ENCODE data around the gene TRMU. TPM values are rescaled to one million over a fixed set of nuclear protein-coding genes. Genes with fewer than 3 reads are reported as not detected.

Gene TRMU
- total RNA-seq, 1 donor from 2014 or later: 13.5 TPM

DNA sequence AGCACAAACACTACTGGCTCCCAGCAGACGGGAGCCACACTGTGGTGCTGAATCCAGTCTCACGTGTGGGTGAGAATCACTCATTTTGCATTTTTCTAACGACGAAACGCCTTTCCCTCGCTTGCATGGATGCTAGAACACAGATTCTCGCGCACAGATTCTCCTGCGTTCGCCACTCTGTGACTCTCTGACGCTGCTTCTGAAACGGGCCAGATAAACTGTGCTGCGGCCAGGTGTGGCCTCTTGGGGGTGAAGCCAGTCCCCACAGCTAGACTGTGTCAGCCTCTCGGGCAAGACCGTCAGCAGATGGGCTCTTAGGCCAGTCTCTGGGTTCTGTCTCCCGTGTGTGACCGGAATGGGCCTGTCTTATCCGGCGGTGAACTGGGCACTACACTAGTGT, 44.6 kb downstream of the TRMU start:
- DNase-seq (ENCODE audit: low spot score in 2 of 2): no peak
- TF ChIP-seq, protein P1, sequence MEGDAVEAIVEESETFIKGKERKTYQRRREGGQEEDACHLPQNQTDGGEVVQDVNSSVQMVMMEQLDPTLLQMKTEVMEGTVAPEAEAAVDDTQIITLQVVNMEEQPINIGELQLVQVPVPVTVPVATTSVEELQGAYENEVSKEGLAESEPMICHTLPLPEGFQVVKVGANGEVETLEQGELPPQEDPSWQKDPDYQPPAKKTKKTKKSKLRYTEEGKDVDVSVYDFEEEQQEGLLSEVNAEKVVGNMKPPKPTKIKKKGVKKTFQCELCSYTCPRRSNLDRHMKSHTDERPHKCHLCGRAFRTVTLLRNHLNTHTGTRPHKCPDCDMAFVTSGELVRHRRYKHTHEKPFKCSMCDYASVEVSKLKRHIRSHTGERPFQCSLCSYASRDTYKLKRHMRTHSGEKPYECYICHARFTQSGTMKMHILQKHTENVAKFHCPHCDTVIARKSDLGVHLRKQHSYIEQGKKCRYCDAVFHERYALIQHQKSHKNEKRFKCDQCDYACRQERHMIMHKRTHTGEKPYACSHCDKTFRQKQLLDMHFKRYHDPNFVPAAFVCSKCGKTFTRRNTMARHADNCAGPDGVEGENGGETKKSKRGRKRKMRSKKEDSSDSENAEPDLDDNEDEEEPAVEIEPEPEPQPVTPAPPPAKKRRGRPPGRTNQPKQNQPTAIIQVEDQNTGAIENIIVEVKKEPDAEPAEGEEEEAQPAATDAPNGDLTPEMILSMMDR (IDR thresholded peaks at IDR 0.05): no peak
- peaks cover 0 to 13% of the 10 kb centered on the region in 2 donors for H3K9me3 ChIP-seq
- no peaks in the 10 kb centered on the region for H3K4me1 ChIP-seq
- H3K27me3 ChIP-seq: no peaks in the 10 kb centered on the region
- intact Hi-C loops (cut with DNase I): no loop called here
- H3K36me3 ChIP-seq: no peaks in the 10 kb centered on the region
- H3K4me3 ChIP-seq: no peak overlapping the region
- H3K27ac ChIP-seq: no peak overlapping the region

DNA sequence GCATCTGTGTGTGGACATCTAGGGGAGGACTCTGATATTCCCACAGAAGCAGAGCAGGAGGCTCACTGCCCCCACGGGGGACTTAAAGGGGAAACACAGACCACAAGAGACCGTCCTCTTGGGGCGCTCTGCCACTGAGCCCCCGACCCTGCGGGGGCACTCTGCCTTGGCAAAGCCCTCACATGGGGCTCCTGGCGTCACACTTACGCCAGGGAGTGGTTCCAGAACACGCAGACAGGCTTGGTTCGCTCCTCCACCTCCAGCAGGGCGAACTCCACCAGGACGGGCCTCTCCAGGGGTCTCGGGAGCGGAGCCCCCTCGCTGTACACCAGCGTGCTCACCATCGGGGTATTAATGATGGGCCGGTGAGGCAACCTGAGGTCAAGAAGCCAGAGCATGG, 45.1 kb downstream of the TRMU start:
- TF ChIP-seq, protein P1 (IDR thresholded peaks at IDR 0.05): no peak
- intact Hi-C loops (cut with DNase I): no loop called here
- DNase-seq (ENCODE audit: low spot score in 2 of 2): no peak
- no peak overlapping the region for H3K27ac ChIP-seq
- no peaks in the 10 kb centered on the region for H3K36me3 ChIP-seq
- H3K27me3 ChIP-seq: no peaks in the 10 kb centered on the region
- H3K4me3 ChIP-seq: no peak overlapping the region
- no peaks in the 10 kb centered on the region for H3K4me1 ChIP-seq
- peaks cover 0 to 8% of the 10 kb centered on the region in 2 donors for H3K9me3 ChIP-seq

DNA sequence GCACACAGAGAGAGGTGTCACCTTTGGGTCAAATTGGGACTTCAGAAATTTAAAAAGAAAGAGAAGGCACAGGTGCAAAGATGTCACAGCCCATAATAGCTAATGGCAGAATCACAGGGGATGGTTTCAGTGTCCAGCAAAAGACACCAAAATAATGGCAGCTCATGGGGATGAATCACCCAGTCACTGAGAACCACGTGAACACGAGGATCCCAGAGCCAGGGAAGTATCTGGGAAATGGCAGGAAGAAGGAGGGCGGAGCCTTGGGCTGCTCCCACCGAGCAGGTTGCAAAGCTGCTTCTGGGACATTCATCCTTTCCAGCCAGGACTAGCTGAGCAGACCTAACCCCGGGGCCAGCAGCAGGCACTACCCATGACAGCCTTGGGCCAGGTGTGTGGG, 45.6 kb downstream of the TRMU start:
- Histone ChIP-seq H3K4me3 (no peak overlapping the region), H3K36me3 (no peaks in the 10 kb centered on the region), H3K4me1 (no peaks in the 10 kb centered on the region), H3K27me3 (no peaks in the 10 kb centered on the region), H3K27ac (no peak overlapping the region), H3K9me3 (peaks cover 0 to 4% of the 10 kb centered on the region in 2 donors)
- intact Hi-C loops (cut with DNase I): no loop called here
- TF ChIP-seq, protein P1 (IDR thresholded peaks at IDR 0.05): no peak
- DNase-seq (ENCODE audit: low spot score in 2 of 2): no peak

DNA sequence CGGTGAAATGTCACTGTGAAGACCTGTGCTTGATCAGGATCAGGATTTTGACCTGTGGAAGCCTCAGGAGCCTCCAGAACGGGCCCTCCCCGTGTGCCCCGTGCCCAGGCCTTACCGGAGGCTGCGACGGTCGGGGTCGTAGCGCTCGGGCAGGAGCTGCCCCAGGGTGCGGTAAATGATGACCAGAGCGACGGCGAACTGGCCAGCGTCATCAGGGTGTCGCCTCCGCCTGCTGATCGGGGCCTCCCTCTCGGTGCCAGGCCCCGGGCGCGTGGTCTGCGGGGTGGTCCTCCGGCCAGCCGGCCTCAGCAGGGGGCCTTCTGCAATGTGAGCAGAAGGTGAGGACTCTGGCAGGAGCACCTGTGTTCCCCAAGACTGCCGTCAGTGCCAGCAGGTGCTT, 46.2 kb downstream of the TRMU start:
- no peaks in the 10 kb centered on the region for H3K27me3 ChIP-seq
- no peak overlapping the region for H3K4me3 ChIP-seq
- no peaks in the 10 kb centered on the region for H3K36me3 ChIP-seq
- H3K27ac ChIP-seq: no peak overlapping the region
- H3K9me3 ChIP-seq: no peaks in the 10 kb centered on the region
- DNase-seq (ENCODE audit: low spot score in 2 of 2): no peak
- intact Hi-C loops (cut with DNase I): no loop called here
- TF ChIP-seq, protein P1 (IDR thresholded peaks at IDR 0.05): no peak
- H3K4me1 ChIP-seq: no peaks in the 10 kb centered on the region

DNA sequence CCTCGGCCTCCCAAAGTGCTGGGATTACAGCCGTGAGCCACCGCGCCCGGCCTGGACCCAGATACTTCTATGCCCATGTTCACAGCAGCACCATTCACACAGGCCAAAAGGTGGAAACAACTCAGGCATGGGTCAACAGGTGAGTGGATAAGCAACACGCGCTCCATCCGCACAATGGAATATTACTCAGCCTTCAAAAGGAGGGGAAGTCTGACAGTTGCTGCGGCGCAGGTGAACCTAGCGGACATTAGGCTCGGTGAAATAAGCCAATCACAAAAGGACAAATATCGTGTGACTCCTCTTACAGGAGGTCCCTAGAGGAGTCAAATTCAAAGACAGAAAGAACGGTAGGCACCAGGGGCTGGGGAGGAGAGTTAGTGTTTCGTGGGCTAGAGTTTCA, 47.0 kb downstream of the TRMU start:
- Histone ChIP-seq H3K27me3 (no peaks in the 10 kb centered on the region), H3K27ac (no peak overlapping the region)
- intact Hi-C loops (cut with DNase I): no loop called here

More for the DNA sequence above, 47.0 kb downstream of the TRMU start:
- DNase-seq (ENCODE audit: low spot score in 2 of 2): no peak
- Histone ChIP-seq H3K4me3 (no peak overlapping the region), H3K4me1 (no peaks in the 10 kb centered on the region), H3K36me3 (no peaks in the 10 kb centered on the region), H3K9me3 (no peaks in the 10 kb centered on the region)
- TF ChIP-seq, protein P1 (IDR thresholded peaks at IDR 0.05): no peak
